Measurements from ENCODE around the gene PVALEF. TPM values are rescaled to one million over a fixed set of nuclear protein-coding genes. Genes with fewer than 3 reads are reported as not detected.

Gene PVALEF
- total RNA-seq, 4 donors from 2014 or later, result not detected

GRCh38 chr17:81187586-81188490 is 22.5 kb downstream of the PVALEF start:
- 88 to 89% methylated on average over 23 to 24 of the region's 26 CpGs for WGBS, 2 donors
- no peak for DNase-seq (ENCODE audit: low spot score in 2 of 2)
- TF ChIP-seq CTCF (IDR thresholded peaks at IDR 0.05) (no peak), POLR2A (IDR thresholded peaks at IDR 0.05) (no peak)
- no peak overlapping the region for H3K4me3 ChIP-seq (ENCODE audit: low read depth, poor library complexity, severe bottlenecking)
- intact Hi-C loops (cut with DNase I; ENCODE audit: low total_unique reads), result loop anchor here (10.0 kb wide), 1 partner anchor 1223 kb away; no protein-coding TSS in a partner anchor

- no peak overlapping the region for H3K4me3 ChIP-seq (ENCODE audit: low read depth, poor library complexity, severe bottlenecking)
- intact Hi-C loops (cut with DNase I; ENCODE audit: low total_unique reads), result loop anchor here (10.0 kb wide), 1 partner anchor 1224 kb away; no protein-coding TSS in a partner anchor
- no peak for TF ChIP-seq CTCF (IDR thresholded peaks at IDR 0.05)
- TF ChIP-seq POLR2A (IDR thresholded peaks at IDR 0.05), result no peak
- no peak for DNase-seq (ENCODE audit: low spot score in 2 of 2)
- WGBS, 2 donors, result 94 to 96% methylated on average over 12 of the region's 12 CpGs
Measured at GRCh38 chr17:81188491-81188840, 23.2 kb downstream of the PVALEF start.

GRCh38 chr17:81189016-81189415 is 23.7 kb downstream of the PVALEF start:
- no peak for TF ChIP-seq POLR2A (IDR thresholded peaks at IDR 0.05)
- TF ChIP-seq CTCF (IDR thresholded peaks at IDR 0.05), result no peak
- intact Hi-C loops (cut with DNase I; ENCODE audit: low total_unique reads), result loop anchor here (10.0 kb wide), 1 partner anchor 1224 kb away; no protein-coding TSS in a partner anchor
- no peak for DNase-seq (ENCODE audit: low spot score in 2 of 2)
- 84 to 91% methylated on average over 7 of the region's 7 CpGs for WGBS, 2 donors
- H3K4me3 ChIP-seq (ENCODE audit: low read depth, poor library complexity, severe bottlenecking), result no peak overlapping the region

DNA sequence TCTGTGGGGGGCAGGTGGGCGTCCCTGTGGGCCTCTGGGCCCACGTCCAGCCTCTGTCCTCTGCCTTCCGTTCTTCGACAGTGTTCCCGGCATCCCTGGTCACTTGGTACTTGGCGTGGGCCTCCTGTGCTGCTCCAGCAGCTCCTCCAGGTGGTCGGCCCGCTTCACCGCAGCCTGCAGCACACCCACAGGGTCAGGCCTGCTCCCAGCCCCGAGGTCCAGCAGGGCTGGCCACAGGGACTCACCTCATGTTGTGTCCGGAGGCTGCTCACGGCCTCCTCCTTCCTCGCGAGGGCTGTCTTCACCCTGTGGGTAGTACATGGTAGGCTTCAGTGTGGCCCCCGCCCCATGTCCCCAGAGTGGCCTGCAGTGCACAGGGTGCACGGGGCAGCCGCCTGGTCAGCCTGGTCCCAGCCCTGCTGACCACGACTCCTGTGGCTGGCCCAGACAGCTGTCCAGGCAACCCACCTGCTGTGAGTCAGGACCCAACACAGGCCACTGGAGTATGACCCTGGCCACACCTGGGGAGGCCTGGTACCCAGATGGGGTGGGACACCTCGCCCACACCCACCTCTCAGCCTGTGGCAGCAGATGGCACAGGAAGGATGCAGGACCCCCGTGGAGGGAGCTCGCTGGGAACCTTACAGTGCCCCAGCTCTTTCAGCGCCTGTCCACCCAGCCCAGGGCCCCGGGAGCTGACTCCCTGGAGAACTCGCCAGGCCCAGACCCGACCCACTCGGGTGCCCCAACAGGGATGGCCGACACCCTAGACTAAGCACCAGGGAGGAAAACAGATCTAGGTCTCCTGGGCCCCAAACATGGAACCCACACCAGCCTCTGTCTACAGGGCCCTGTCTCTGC is 24.6 kb downstream of the PVALEF start:
- TF ChIP-seq CTCF (IDR thresholded peaks at IDR 0.05), result no peak
- no peak for TF ChIP-seq POLR2A (IDR thresholded peaks at IDR 0.05)
- intact Hi-C loops (cut with DNase I; ENCODE audit: low total_unique reads), result loop anchor here (10.0 kb wide), 1 partner anchor 1225 kb away; no protein-coding TSS in a partner anchor
- no peak for DNase-seq (ENCODE audit: low spot score in 2 of 2)
- no peak overlapping the region for H3K4me3 ChIP-seq (ENCODE audit: low read depth, poor library complexity, severe bottlenecking)
- WGBS, 2 donors, result 84 to 87% methylated on average over 14 to 23 of the region's 27 CpGs

GRCh38 chr17:81190591-81190990 is 25.3 kb downstream of the PVALEF start:
- WGBS, 2 donors, result 96% methylated on average over 28 of the region's 28 CpGs; no CpG with 5 or more reads in 1 of the 2 donors
- DNase-seq (ENCODE audit: low spot score in 2 of 2), result no peak
- intact Hi-C loops (cut with DNase I; ENCODE audit: low total_unique reads), result no loop called here
- TF ChIP-seq CTCF (IDR thresholded peaks at IDR 0.05), result no peak
- no peak for TF ChIP-seq POLR2A (IDR thresholded peaks at IDR 0.05)
- H3K4me3 ChIP-seq (ENCODE audit: low read depth, poor library complexity, severe bottlenecking), result no peak overlapping the region
